Measurements from ENCODE around the gene KIF21B.

Gene KIF21B

DNA sequence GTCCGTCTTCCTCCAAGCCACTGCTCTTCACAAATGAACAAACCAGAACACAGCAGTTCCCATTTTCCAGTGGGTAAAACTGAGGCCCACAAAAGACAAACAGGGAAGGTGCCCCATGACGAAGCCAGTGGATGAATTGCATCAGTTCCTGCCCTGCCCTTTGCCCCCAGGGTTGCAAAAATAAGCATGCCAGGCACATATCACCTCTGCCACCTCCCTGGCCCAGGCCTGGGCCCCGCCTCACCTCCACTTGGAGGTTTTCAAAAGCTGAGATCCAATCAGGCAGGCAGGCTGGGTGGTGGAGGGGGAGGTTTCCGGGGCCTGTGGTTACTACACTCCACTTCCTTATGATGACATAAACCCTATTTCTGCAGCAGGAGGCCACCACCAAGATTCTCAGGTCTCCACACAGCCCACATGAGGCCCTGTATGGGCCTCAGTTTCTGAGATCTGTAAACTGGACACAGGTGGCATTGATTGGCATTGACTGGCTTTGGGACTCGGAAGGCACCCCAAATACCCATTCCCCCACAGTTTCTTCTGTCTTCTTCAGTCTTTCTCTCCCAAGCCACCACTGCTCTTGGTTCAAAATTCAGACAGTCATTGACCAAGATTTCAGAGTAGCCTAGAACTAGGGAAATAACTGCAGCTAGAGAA lies 4.1 kb downstream of the KIF21B start:
- DNase-seq (ENCODE audit: low read depth), result peak; percentile 78

DNA sequence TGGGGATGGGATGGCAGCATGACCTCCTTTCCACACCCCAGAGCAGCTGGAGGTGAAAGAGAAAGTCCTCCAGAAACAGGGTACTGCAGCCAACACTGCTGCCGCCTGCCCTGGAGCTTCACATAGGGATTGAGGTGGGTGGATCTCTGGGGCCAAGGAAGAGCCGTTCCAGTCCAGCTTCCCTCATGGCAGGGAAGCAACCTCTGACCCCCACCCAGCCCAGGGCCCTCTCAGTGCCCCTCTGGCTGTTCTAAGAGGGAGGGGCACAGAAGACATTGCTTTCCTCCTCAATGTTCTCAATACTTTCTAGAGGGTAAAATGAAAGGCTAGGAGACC lies 5.7 kb downstream of the KIF21B start:
- no peak for DNase-seq (ENCODE audit: low read depth)

DNA sequence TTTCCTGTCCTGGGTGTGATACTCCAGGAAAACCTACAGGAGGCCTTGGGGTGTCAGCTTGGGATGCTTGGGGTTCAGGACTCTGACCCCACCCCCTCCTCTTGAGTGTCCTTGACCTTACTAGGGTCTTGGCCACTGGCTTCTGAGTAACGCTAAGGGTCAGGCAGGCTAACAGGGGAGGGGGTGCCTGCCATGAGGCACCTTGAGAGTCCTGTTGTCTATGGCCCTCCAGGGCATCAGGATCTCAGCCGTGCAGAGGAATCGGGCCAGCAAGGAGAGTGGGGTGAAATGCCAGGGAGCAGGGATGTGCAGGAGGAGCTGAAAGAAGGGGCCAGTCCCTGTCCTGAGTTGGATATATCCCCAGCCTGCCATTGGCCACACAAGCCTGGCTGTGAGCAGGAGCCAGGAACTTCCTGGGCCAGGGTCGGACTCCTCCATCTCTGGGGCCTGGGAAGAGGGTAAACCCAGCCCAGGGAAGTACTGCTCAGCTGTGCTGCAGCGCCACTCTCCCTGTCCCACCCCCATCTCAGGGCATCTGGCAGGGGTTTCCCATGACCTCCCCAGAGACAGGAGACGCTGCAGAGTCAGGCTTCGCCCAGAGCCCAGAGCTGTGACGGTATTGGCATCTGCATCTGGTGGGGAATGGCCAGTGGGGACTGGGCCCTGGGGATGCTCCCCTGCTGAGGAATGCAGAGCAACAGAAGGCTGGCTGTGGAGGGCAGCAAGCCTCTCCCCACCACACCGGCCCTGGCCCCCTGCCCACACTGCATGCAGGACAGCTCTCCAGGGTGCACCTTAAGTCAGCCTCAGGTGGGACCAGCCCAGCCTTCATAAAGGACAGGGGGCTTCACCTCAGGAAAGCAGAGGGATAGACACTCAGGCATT lies 6.3 kb downstream of the KIF21B start:
- no peak for DNase-seq (ENCODE audit: low read depth)

DNA sequence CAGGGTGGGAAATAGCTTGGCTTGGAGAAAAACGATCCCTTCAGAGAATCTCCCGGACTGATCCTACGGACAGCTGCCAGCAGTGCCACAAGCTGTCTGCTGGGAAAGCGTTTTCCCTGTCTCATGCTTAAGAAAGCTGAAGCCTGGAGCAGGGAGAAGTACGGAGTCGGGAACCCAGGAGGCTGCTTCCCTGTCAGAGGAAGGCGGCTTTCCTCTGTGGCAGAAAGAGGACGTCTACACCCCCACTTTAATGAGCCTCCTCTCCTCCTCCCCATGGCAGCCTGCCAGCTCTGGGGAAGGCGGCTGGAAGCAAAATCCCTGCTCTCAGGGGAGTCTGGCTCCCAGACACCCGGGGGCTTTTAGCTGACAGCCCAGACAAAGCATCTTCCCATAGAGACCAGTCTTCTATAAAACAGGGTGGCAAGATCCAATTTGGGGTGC lies 7.3 kb downstream of the KIF21B start:
- DNase-seq (ENCODE audit: low read depth), result no peak

DNA sequence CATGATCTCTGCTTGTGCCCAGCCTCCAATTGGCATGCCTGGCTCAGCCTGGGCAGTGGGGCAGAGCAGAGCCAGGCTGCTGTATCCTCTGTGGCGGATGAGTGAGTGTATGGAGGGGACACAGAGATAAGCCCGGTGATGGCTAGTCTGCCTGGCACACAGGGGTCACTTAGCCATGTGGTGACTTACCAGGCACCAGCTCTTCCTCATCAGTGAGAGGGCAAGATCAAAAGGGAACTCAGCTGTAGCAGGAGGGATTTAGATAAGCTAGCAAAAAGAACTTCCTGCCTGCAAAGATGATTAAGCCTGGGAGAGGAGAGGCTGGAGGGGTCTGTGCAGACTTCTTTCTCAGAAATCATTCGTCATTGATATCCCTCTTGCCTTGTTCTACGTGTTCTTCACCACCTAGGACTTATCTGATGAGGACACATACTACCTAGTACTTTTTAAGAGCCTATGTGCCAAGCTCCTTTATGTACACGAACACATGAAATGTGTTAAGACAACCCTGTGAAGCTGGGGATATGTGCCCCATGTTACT lies 7.9 kb downstream of the KIF21B start:
- no peak for DNase-seq (ENCODE audit: low read depth)

DNA sequence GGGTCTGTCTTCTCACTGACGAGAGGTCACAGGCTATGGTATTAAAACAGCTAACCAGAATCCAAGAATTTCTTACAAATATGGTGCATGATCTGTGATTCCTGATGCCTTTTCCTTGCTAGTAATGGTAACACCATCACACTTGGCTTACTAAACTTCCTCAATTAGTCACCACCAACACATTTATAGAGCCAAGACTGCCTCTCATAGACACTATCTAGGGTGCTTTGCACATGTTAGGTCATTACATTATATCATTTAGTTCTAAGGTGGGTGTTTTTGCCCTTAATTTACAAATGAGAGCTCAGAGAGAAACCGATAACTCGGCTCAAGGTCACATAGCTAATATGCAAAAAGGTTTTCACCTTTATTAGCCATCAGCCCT lies 8.7 kb downstream of the KIF21B start:
- DNase-seq (ENCODE audit: low read depth), result no peak

DNA sequence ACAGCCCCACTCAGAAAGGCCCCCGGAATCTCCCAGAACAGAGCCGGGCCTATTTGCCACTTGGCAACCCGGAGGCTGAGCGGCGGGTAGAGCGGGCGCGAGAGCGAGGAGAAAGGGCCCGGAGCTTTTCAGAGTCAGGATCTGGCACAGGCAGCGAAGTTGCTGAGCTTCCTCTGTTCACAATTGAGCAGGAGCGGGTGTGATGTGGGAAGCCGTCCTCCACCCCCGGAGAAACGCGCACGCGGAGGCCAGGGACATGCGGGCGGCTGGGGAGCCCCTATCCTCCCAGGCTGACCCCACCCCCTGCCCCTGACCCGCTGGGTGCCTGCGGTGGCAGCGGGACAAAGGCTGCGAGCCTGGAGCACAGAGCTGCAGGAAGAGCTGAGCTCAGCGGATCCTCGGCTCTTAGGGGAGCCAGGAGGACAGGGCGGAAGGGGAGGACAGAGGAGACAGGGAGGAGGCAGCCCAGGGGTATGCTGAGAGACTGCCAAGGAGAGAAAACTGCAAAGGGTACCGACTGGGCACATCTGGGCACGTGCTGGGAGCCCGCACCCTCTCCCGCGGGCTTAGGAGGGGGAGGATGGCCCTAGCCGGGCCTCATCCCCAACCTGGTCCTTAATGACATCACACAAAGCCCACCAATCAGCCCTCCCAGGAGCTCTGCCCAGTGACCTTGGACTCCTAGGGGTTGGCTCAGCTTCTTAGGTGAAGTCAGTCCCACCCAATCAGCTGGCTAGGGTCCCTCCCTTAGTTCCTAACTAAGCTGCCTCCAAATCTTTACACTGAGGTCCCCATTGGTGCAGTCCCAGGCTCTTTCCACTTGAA lies 9.3 kb downstream of the KIF21B start:
- no peak for DNase-seq (ENCODE audit: low read depth)

DNA sequence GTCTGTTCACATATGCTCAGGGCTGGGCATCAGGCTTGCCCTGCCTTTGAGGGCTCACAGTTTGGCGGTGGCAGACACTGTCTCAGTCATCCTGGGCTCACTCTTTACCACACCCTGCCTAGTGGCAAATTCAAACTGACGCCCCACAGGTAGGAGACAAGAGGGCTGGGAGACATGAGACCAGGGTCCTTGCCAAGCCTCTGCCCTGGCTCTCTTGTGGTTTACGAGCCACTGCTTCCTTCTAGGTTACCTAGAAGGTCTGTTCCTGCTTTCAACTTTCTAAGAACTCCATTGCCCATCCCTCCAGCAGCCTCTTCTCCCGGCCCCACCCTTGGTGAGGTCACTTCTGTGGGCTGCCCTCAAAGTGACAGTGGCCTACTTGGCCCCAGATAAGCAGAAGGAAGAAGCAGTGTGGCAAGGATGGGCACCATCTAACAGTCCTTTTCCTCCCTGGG lies 10.5 kb downstream of the KIF21B start:
- no peak for DNase-seq (ENCODE audit: low read depth)

DNA sequence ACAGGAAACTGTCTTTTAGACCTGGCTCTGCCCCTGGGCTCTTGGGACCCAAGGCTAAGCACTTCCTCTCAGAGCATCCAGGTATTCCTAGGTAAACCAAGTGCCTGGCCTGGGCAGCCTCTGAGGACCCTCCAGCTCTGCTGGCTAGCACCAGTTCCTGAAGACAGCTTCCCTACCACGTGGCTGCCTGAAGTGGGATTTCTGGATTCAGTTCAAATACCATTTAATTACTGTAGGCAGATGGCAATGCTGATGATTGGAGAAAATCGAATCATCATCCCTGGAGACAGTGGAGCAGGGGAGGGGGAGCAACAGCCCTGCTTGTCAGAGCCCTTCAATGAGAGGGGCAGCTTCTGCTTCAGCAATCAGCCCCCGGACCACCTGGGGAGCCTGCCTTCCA lies 11.9 kb downstream of the KIF21B start:
- DNase-seq (ENCODE audit: low read depth), result no peak

DNA sequence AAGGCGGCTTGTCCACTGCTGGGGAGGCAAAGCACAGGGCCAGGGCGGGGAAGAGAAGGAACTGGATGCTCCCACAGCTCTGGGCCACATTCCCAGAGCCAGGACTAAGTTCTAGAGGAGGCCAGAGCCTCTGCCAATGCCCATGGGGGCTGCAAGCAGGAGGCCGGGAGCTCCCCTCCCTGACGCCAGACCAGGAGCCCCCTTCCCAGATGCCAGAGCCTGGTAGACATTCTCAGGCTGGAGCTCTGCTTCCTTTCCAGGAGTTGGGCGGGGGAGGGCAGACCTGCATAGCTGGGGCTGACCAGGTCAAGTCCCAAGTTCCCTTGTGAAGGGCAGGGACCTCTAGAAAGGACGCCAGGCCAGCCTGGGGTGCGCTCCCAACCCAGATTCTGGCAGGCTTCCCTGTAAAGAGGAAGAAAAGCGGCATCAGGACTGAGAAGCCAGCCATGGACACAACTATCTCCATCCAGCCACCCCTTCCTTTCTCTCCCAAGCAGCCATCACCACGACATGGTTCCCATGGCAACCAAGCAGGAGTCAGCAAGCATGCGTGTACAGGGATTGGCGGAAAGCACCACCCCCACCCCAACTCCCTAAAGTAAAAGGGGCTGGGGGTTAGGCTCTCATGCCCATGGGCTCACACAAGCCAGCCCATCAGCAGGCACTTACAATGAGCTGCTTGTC lies 13.4 kb downstream of the KIF21B start:
- no peak for DNase-seq (ENCODE audit: low read depth)

DNA sequence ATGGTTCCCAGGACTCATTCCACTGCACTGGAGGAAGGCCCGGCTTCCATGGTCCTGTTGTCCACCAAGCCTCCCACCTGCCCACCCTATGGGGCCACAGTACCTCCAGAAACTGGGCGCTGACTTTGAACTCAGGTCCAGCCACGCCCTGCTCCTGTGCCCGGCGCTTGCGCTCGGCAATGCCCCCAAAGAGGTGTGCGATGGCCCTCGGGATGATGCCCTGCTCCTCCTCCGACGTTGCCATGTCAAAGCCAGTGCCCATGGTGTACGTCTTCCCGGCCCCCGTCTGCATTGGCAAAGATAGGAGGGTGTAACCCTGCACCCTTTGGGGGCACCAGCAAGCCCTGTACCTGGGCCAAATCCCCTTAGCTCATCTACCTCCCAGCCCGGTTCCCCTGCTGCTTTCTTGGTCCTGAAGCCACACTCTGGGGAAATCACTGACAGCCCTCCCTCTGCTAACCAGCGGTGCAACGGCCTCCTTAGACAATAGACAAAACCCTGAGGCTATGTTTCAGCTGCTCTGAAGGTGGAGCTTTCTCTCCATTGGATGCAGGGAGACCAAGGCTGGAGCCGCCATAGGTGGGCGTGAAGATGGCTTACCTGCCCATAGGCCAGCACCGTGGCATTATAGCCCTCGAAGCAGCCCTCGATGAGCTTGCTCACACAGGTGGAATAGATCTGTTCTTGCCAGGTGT lies 14.7 kb downstream of the KIF21B start:
- DNase-seq (ENCODE audit: low read depth), result no peak

DNA sequence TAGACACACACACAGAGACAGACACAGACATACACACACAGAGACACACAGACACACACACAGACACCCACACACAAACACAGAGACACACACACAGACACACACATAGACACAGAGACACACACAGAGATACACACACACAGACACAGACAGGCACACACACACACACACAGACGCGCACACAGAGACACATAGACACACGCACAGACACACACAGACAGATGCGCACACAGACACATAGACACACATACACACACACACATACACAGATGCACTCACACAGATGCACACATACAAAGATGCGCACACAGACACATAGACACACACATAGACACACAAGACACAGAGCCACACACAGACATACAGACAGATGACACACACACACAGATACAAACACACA lies 16.0 kb downstream of the KIF21B start:
- DNase-seq (ENCODE audit: low read depth), result no peak

DNA sequence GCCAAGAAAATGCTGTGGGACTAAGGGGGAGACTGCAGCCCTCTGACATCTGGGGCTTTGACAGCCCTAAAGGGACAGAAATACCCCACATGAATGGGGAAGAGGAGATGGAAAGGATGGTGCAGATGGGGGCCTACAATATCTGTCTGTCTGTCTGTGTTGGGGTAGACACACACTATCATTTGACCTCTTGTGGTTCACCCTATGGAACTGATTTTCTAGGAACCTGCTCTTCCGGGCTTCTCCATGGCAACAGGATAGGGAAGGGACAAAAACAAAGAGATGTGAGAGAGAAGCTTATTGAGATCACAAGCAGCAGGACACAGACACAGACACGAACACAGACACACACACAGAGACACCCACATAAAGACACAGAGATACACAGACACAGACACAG lies 17.1 kb downstream of the KIF21B start:
- DNase-seq (ENCODE audit: low read depth), result no peak

DNA sequence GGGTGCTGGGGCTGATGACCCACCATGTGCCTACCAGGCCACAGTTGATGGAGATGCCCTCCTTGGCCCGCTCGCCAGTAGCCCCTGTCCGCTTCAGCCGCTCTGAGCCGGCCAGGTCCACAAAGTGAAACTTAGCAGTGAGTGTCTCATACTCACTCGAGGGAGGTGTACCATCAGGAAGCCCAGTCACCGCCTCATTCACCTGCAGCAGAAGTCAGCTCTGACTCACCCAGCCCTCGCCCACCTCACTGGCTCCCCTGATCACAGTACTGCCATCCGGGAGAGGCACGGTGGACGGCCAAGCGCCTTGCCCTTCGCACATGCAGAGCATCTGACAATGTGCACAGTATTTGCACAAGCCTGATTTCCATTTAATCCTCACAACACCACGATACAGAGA lies 18.8 kb downstream of the KIF21B start:
- no peak for DNase-seq (ENCODE audit: low read depth)

DNA sequence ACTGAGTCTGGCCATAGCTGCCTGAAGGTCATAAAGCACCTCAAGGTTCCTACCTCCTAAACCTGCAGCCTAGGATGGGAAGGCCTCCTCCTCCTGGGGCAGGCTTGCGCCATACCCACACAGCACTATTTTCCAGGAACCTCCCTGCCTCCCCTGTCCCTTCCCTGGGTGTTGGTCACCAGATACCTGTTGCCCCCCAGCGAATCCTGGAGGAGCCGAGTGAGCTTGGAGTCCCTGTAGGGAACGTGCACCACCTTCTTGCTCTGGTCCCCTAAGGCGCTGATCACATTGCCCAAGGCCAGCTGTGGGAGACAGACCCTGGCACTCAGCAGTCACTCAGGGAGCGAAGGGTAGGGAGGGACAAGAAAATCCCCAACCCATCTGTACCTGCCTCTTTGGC lies 19.4 kb downstream of the KIF21B start:
- no peak for DNase-seq (ENCODE audit: low read depth)

DNA sequence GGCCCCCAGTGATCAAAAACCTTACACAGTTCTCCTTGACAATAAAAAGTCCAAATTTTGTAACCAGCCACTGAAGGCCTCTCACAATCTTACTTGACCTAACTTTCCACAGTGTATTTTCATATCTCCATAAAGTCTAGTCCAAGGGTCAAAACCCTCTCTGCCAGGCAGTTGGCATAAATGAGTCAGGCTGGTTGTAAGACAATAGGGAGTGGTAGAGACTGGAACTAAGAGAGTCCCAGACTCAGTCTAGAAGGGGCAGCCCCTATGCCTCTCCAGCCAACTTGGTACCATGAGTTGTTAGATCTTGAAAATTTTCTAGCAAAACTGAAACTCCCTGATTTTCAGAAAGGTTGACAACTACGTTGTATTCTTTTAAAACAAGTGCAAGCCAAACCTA lies 21.0 kb downstream of the KIF21B start:
- DNase-seq (ENCODE audit: low read depth), result no peak

DNA sequence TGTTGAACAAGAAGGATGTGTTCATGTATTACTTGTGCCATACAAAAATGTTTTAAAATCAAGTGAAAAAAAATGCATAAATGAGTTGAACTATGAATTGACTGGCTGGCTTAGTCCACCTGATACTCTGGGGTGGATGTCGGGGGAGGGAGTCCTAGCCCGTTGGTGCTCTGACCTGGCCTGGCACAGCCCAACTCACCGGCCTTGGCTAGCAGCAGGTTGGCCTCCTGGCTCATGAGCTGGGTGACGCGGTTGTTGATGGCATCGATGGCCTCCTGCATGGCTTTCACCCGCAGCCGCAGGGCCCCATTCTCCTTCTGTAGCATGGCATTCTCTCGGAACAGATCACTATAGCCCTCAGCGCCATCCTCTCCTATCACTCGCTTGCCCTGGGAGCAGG lies 21.6 kb downstream of the KIF21B start:
- DNase-seq (ENCODE audit: low read depth), result no peak

DNA sequence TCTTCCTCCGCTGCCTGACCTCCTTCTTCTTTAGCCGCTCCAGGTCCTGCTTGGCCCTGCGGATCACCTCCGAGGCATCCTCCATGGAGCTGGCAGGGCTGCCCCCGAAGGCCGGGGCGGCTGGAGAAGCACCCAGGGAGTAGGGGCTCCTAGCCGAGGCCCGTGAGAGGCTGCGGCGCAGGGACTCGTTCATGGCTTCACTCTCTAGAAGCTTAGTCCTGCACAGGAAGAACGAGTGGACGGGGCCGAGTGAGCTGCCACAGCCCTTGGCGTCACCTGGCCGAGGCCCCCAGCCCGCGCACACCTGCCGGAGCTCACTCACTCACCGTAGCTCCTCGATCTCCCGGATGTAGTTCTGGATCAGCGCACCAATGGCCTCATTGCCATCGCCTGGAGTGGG lies 23.1 kb downstream of the KIF21B start:
- DNase-seq (ENCODE audit: low read depth), result no peak

DNA sequence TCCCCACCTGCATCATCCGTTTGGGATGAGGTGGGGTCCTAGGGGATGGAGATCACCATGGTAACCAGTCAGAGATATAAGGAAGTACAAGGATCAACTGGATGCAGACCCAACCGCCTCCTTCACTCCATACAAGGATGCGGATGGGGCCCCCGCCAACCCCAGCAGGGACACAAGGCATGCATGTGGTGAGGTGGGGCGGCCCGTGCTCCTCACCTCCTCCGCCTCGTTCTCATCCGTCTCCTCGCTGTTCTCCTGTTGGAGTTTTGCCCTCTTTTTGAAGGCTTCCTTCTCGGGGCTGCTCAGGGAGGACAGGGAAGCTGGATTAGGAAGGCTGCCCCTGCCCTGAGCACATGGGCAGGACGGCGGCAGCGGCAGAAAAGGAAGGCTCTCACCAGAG lies 23.8 kb downstream of the KIF21B start:
- no peak for DNase-seq (ENCODE audit: low read depth)

DNA sequence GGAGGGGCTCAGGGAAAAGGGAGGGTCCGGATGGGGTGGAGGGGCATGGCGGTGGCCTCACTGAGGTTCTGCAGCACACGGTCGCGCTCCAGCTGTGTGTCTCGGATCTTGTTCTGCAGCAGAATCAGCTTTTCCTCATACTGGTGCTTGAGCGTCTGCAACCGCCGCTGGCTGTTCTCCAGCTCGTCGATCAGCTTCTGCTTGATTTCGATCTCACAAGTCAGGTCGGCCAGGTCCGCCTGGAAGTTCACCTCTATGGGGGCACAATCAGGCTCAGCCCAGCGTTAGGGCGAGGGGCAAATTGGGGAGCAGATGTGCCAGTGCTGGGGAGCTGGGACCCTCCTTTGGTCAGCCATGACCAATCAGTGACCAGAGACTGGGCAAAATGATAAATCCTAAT lies 25.2 kb downstream of the KIF21B start:
- DNase-seq (ENCODE audit: low read depth), result no peak

DNA sequence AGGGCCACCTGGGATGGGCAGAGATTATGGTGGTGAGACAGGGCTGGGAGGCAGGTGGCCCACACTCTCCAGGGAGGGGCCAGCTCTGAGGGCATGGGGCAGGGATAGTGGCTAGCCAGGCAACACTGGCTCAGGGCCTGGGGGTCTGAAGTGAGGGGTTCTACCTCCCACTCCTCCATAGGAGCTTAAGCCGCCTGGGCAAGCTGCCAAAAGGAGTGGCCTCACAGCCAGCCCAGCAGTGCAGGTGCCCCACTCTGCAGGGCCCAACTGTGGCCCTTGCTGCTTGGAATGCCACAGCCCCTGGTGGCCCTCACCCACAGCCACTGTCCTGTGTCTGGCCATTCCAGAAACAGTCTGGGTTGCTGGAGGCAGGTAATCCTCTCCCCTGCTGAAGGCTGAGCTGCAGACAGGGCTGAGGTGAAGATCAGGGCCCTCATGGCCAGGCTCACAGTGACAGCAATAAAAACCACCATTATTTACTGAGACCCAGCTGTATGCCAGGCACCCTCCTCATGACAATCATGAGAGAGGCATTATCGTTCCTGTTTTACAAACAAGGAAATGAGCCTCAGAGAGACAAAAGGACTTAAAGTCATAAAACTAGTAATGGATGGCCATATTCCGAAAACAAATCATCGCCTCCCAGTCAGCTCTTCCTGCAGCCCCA lies 31.0 kb downstream of the KIF21B start:
- no peak for DNase-seq (ENCODE audit: low read depth)

Data from activated T-cell treated with anti-CD3 and anti-CD28 coated beads for 24 hours (primary cell).